Neural cell (in vitro differentiated cells): Measurements from ENCODE around the gene MGST3.

Experiments used
- CTCF ChIP-seq: fragments of 450-650 bp; IDR thresholded peaks from 2 replicates; pipeline ENCODE4 v1.5.1; 2014; ENCODE audit warnings: antibody characterized with exemption, mild to moderate bottlenecking, moderate library complexity; ENCODE audit not compliant: poor library complexity, severe bottlenecking
- EP300 ChIP-seq: fragments of 450-650 bp; conservative IDR thresholded peaks from 2 replicates; pipeline ENCODE4 v1.6.1; 2014; ENCODE audit warnings: antibody characterized with exemption, mild to moderate bottlenecking, moderate library complexity; ENCODE audit not compliant: poor library complexity, severe bottlenecking
- EZH2 ChIP-seq: fragments of 200-600, 300-800 bp; shearing (Covaris generic), sonication (generic); IDR thresholded peaks from 2 replicates; pipeline ENCODE4 v1.6.1; 2014; ENCODE audit warnings: antibody characterized with exemption, low read length, borderline replicate concordance, mild to moderate bottlenecking; ENCODE audit not compliant: insufficient read depth, poor library complexity, severe bottlenecking
- MXI1 ChIP-seq: fragments of 450-650 bp; conservative IDR thresholded peaks from 2 replicates; pipeline ENCODE4 v1.6.1; 2014; ENCODE audit warnings: antibody characterized with exemption, mild to moderate bottlenecking; ENCODE audit not compliant: poor library complexity, severe bottlenecking
- POLR2AphosphoS5 ChIP-seq: IDR thresholded peaks from 2 replicates; pipeline ENCODE4 v1.6.1; 2012
- RAD21 ChIP-seq: fragments of 450-650 bp; conservative IDR thresholded peaks from 2 replicates; pipeline ENCODE4 v1.6.1; 2014; ENCODE audit warnings: antibody characterized with exemption, mild to moderate bottlenecking, moderate library complexity
- SMC3 ChIP-seq: fragments of 450-650 bp; conservative IDR thresholded peaks from 2 replicates; pipeline ENCODE4 v1.6.1; 2014; ENCODE audit warnings: antibody characterized with exemption, mild to moderate bottlenecking, moderate library complexity; ENCODE audit not compliant: poor library complexity
- TAF1 ChIP-seq: IDR thresholded peaks from 2 replicates; pipeline ENCODE4 v1.6.1; 2012; ENCODE audit warnings: low read depth

GRCh38 chr1:165675794-165676193, 44.8 kb downstream of the MGST3 start:
- TF ChIP-seq CTCF (no peak), POLR2AphosphoS5 (no peak), EZH2 (no peak), SMC3 (no peak), EP300 (no peak), MXI1 (no peak), RAD21 (no peak), TAF1 (no peak)
